Measurements from ENCODE around the gene INHBC.

DNA sequence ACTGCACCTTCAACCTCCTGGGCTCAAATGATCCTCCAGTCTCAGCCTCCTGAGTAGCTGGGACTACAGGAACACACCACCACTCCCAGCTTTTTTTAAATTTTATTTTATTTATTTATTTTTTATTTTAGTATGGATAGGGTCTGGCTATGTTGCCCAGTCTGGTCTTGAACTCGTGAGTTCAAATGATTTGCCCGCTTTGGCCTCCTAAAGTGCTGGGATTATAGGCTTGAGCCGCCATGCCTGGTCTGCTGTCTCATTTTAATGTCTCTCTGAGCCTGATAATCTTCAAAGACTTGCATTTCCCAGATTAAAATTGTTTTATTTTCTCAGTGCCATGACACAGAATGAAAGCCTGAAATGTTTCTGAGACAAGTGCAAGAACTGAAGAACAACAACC, 1.2 kb upstream of the INHBC start:
- TF ChIP-seq POLR2A (IDR thresholded peaks at IDR 0.05) (no peak), CTCF (IDR thresholded peaks at IDR 0.05) (no peak)

Measured in testis (tissue), 2 donors.